HepG2 (cell line): ENCODE data around the gene GARS1. TPM values are rescaled to one million over a fixed set of nuclear protein-coding genes. Genes with fewer than 3 reads are reported as not detected.
A peak's percentile ranks its signal among the peaks of the same experiment; 100 is the strongest.

Source experiments
- ATF7-NPFF ChIP-seq: sonication (generic); formaldehyde crosslinking; IDR thresholded peaks from 2 replicates; pipeline ENCODE4 v1.8.1; 2023; ENCODE audit warnings: mild to moderate bottlenecking, low read depth, missing genetic modification reagents, moderate library complexity
- CCAR2 ChIP-seq: fragments of 200-400 bp; formaldehyde crosslinking; optimal IDR thresholded peaks from 2 replicates; pipeline ENCODE3; 2018; ENCODE audit warnings: low read depth, mild to moderate bottlenecking, low read length, moderate library complexity
- CERS6 ChIP-seq: sonication (generic); formaldehyde crosslinking; IDR thresholded peaks from 2 replicates; pipeline ENCODE4 v1.5.0; 2020; ENCODE audit warnings: missing genetic modification reagents
- ETV5 ChIP-seq: IDR thresholded peaks from 2 replicates; pipeline ENCODE4 v1.6.1; 2018; ENCODE audit warnings: missing biosample characterization, missing genetic modification reagents, inconsistent platforms, borderline replicate concordance
- GFI1 ChIP-seq: sonication (generic); formaldehyde crosslinking; IDR thresholded peaks from 2 replicates; pipeline ENCODE4 v1.5.0; 2020; ENCODE audit warnings: missing genetic modification reagents, mild to moderate bottlenecking, borderline replicate concordance
- GPN1 ChIP-seq: sonication (generic); formaldehyde crosslinking; IDR thresholded peaks from 2 replicates; pipeline ENCODE4 v1.5.1; 2020; ENCODE audit warnings: missing genetic modification reagents, borderline replicate concordance
- JUNB ChIP-seq: sonication (generic); formaldehyde crosslinking; IDR thresholded peaks from 2 replicates; pipeline ENCODE4 v1.8.0; 2022; ENCODE audit warnings: missing genetic modification reagents, mild to moderate bottlenecking, borderline replicate concordance
- THAP11 ChIP-seq: IDR thresholded peaks from 2 replicates; pipeline ENCODE4 v1.6.1; 2016; ENCODE audit warnings: missing biosample characterization, missing genetic modification reagents
- ZFAT ChIP-seq: sonication (generic); formaldehyde crosslinking; conservative IDR thresholded peaks from 2 replicates; pipeline ENCODE4 v1.8.1; 2023; ENCODE audit warnings: missing genetic modification reagents, inconsistent platforms
- ZNF556 ChIP-seq: sonication (generic); formaldehyde crosslinking; IDR thresholded peaks from 2 replicates; pipeline ENCODE4 v1.4.0; 2020; ENCODE audit warnings: mild to moderate bottlenecking, missing genetic modification reagents, borderline replicate concordance
- ZNF710 ChIP-seq: sonication (generic); formaldehyde crosslinking; IDR thresholded peaks from 2 replicates; pipeline ENCODE4 v1.5.0; 2020; ENCODE audit warnings: mild to moderate bottlenecking, missing genetic modification reagents, borderline replicate concordance
- ZSCAN9 ChIP-seq: IDR thresholded peaks from 2 replicates; pipeline ENCODE4 v1.6.1; 2016; ENCODE audit warnings: borderline replicate concordance
- ZXDC ChIP-seq: sonication (generic); formaldehyde crosslinking; IDR thresholded peaks from 2 replicates; pipeline ENCODE4 v1.5.0; 2020; ENCODE audit warnings: mild to moderate bottlenecking, missing genetic modification reagents
- polyA plus RNA-seq, 8 experiments: library from polyadenylated mRNA; depleted of rRNA in 3 of 8; stranded (reverse) in 7 of 8; unstranded in 1 of 8; fragments of >200 nt; fragmentation: Illumina TruSeq in 4 of 8; extraction: Trizol in 4 of 8; gene quantifications; 2 replicates each; pipeline versions ENCODE4 v1.2.1 to v1.2.3, GENCODE V29; 2011 to 2016; ENCODE audit warnings: low read depth in 4 of 8, missing spikeins in 1 of 8, mixed read lengths in 1 of 8; ENCODE audit not compliant: insufficient read depth in 1 of 8
- total RNA-seq, 5 experiments: library from RNA; depleted of rRNA; stranded (reverse); fragments of >200 nt; fragmentation: Illumina TruSeq; extraction: Trizol; gene quantifications; 2 replicates each; pipeline ENCODE4 v1.2.3, GENCODE V29; 2016; ENCODE audit warnings: low read depth in 1 of 5
- TF ChIP-seq, protein P1 (sequence below): sonication (generic); formaldehyde crosslinking; IDR thresholded peaks from 2 replicates; pipeline ENCODE4 v1.4.0; 2020; ENCODE audit warnings: mild to moderate bottlenecking, low read depth, missing genetic modification reagents
- TF ChIP-seq, protein P2 (sequence below): sonication (generic); formaldehyde crosslinking; IDR thresholded peaks from 2 replicates; pipeline ENCODE4 v1.4.0; 2020; ENCODE audit warnings: missing genetic modification reagents

GARS1 gene
- total and polyA plus RNA-seq, 2 of the 13 experiments (the other 11 are each of a cell fraction or from before 2014, with no cell fraction given) = 140 to 460 TPM

GRCh38 chr7:30594540-30595435 is at the start of gene GARS1 (continued):
- no peak for TF ChIP-seq CERS6 (CRISPR knock-in tag)
- TF ChIP-seq ZSCAN9 (CRISPR knock-in tag) = peak; percentile 89
- peak; percentile 100 for TF ChIP-seq ZFAT (CRISPR knock-in tag)
- TF ChIP-seq, protein P1, sequence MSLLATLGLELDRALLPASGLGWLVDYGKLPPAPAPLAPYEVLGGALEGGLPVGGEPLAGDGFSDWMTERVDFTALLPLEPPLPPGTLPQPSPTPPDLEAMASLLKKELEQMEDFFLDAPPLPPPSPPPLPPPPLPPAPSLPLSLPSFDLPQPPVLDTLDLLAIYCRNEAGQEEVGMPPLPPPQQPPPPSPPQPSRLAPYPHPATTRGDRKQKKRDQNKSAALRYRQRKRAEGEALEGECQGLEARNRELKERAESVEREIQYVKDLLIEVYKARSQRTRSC (CRISPR knock-in tag) = 0 out of 2 replicates have a peak, but pooled peaks have one; percentile 72
- peak; percentile 93 for TF ChIP-seq THAP11 (CRISPR knock-in tag)
- TF ChIP-seq ZNF710 (CRISPR knock-in tag) = peak; percentile 70; the same call in 1 of the 2 replicates
- TF ChIP-seq ETV5 (CRISPR knock-in tag) = peak; percentile 89
- peak; percentile 88; the same call in 1 of the 2 replicates for TF ChIP-seq ZNF556 (CRISPR knock-in tag)
- TF ChIP-seq, protein P2, sequence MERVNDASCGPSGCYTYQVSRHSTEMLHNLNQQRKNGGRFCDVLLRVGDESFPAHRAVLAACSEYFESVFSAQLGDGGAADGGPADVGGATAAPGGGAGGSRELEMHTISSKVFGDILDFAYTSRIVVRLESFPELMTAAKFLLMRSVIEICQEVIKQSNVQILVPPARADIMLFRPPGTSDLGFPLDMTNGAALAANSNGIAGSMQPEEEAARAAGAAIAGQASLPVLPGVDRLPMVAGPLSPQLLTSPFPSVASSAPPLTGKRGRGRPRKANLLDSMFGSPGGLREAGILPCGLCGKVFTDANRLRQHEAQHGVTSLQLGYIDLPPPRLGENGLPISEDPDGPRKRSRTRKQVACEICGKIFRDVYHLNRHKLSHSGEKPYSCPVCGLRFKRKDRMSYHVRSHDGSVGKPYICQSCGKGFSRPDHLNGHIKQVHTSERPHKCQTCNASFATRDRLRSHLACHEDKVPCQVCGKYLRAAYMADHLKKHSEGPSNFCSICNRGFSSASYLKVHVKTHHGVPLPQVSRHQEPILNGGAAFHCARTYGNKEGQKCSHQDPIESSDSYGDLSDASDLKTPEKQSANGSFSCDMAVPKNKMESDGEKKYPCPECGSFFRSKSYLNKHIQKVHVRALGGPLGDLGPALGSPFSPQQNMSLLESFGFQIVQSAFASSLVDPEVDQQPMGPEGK (CRISPR knock-in tag) = peak; percentile 60; the same call in 1 of the 2 replicates
- TF ChIP-seq GFI1 (CRISPR knock-in tag) = peak; percentile 61
- TF ChIP-seq ZXDC (CRISPR knock-in tag) = peak; percentile 93; the same call in 1 of the 2 replicates
- peak; percentile 50; the same call in 1 of the 2 replicates for TF ChIP-seq GPN1 (CRISPR knock-in tag)
- TF ChIP-seq ATF7-NPFF = peak; percentile 97
- TF ChIP-seq CCAR2 = no peak
- TF ChIP-seq JUNB (CRISPR knock-in tag) = no peak
